Effector memory CD4-positive, alpha-beta T cell (primary cell): Measurements from ENCODE around the gene TENM4.

ENCODE experiments used
- DNase-seq, 3 donors: peaks; one replicate each; pipeline ENCODE4 v3.0.0-alpha.2; 2020
- H3K27ac ChIP-seq: 2 replicates; pipeline ENCODE4 v1.7.0; 2013; ENCODE audit warnings: mild to moderate bottlenecking, low read length, moderate library complexity; ENCODE audit not compliant: insufficient read depth, poor library complexity, severe bottlenecking
- H3K27me3 ChIP-seq: replicated peaks from 2 replicates; pipeline ENCODE4 v1.7.0; 2013; ENCODE audit warnings: mild to moderate bottlenecking, low read length; ENCODE audit not compliant: insufficient read depth, control insufficient read depth, poor library complexity, severe bottlenecking
- H3K36me3 ChIP-seq: 2 replicates; pipeline ENCODE4 v1.7.0; 2013; ENCODE audit warnings: mild to moderate bottlenecking, low read length, moderate library complexity; ENCODE audit not compliant: control insufficient read depth, insufficient read depth
- H3K4me1 ChIP-seq: 2 replicates; pipeline ENCODE4 v1.7.0; 2013; ENCODE audit warnings: low read length, mild to moderate bottlenecking; ENCODE audit not compliant: control insufficient read depth, insufficient read depth, poor library complexity, severe bottlenecking
- H3K4me3 ChIP-seq: 2 replicates; pipeline ENCODE4 v1.7.0; 2013; ENCODE audit warnings: low read length, low read depth, mild to moderate bottlenecking; ENCODE audit not compliant: insufficient read depth, poor library complexity, severe bottlenecking
- H3K9me3 ChIP-seq: 2 replicates; pipeline ENCODE4 v1.7.0; 2013; ENCODE audit warnings: mild to moderate bottlenecking, low read length, moderate library complexity; ENCODE audit not compliant: control insufficient read depth

Gene TENM4

GRCh38 chr11:79342686-79343085 is 98.1 kb downstream of the TENM4 start:
- H3K36me3 ChIP-seq: no peaks in the 10 kb centered on the region
- no peak for DNase-seq

GRCh38 chr11:79342236-79342635 is 98.6 kb downstream of the TENM4 start:
- Histone ChIP-seq H3K4me1 (no peaks in the 10 kb centered on the region), H3K27ac (no peak overlapping the region), H3K4me3 (no peak overlapping the region), H3K9me3 (no peaks in the 10 kb centered on the region), H3K27me3 (no peaks in the 10 kb centered on the region), H3K36me3 (no peaks in the 10 kb centered on the region)
- DNase-seq: no peak

More at GRCh38 chr11:79342686-79343085, 98.1 kb downstream of the TENM4 start:
- no peak overlapping the region for H3K4me3 ChIP-seq
- H3K27ac ChIP-seq: no peak overlapping the region
- H3K4me1 ChIP-seq: no peaks in the 10 kb centered on the region
- H3K27me3 ChIP-seq: no peaks in the 10 kb centered on the region
- no peaks in the 10 kb centered on the region for H3K9me3 ChIP-seq

GRCh38 chr11:79340535-79340934 is 100.3 kb downstream of the TENM4 start:
- Histone ChIP-seq H3K4me3 (no peak overlapping the region), H3K9me3 (no peaks in the 10 kb centered on the region)
- DNase-seq: no peak

GRCh38 chr11:79336797-79337517 is 103.9 kb downstream of the TENM4 start:
- DNase-seq: no peak
- H3K27me3 ChIP-seq: no peaks in the 10 kb centered on the region
- H3K27ac ChIP-seq: no peak overlapping the region
- no peak overlapping the region for H3K4me3 ChIP-seq
- H3K4me1 ChIP-seq: no peaks in the 10 kb centered on the region
- no peaks in the 10 kb centered on the region for H3K9me3 ChIP-seq
- H3K36me3 ChIP-seq: no peaks in the 10 kb centered on the region

More at GRCh38 chr11:79340535-79340934, 100.3 kb downstream of the TENM4 start:
- Histone ChIP-seq H3K27me3 (no peaks in the 10 kb centered on the region), H3K27ac (no peak overlapping the region), H3K36me3 (no peaks in the 10 kb centered on the region), H3K4me1 (no peaks in the 10 kb centered on the region)

- Histone ChIP-seq H3K9me3 (no peaks in the 10 kb centered on the region), H3K27me3 (no peaks in the 10 kb centered on the region), H3K36me3 (no peaks in the 10 kb centered on the region), H3K27ac (no peak overlapping the region), H3K4me1 (no peaks in the 10 kb centered on the region), H3K4me3 (no peak overlapping the region)
- DNase-seq: no peak
Measured at GRCh38 chr11:79335681-79336080, 105.1 kb downstream of the TENM4 start.

- Histone ChIP-seq H3K4me3 (no peak overlapping the region), H3K9me3 (no peaks in the 10 kb centered on the region), H3K4me1 (no peaks in the 10 kb centered on the region), H3K36me3 (no peaks in the 10 kb centered on the region), H3K27me3 (no peaks in the 10 kb centered on the region), H3K27ac (no peak overlapping the region)
- no peak for DNase-seq
Measured at GRCh38 chr11:79333355-79333754, 107.5 kb downstream of the TENM4 start.

GRCh38 chr11:79332017-79332416 is 108.8 kb downstream of the TENM4 start:
- DNase-seq: no peak
- Histone ChIP-seq H3K9me3 (no peaks in the 10 kb centered on the region), H3K27me3 (no peaks in the 10 kb centered on the region), H3K27ac (no peak overlapping the region), H3K36me3 (no peaks in the 10 kb centered on the region), H3K4me1 (no peaks in the 10 kb centered on the region), H3K4me3 (no peak overlapping the region)

GRCh38 chr11:79331203-79331901 is 109.5 kb downstream of the TENM4 start:
- Histone ChIP-seq H3K36me3 (no peaks in the 10 kb centered on the region), H3K4me1 (no peaks in the 10 kb centered on the region), H3K9me3 (no peaks in the 10 kb centered on the region), H3K27me3 (no peaks in the 10 kb centered on the region), H3K27ac (no peak overlapping the region), H3K4me3 (no peak overlapping the region)
- DNase-seq: no peak

- Histone ChIP-seq H3K27me3 (no peaks in the 10 kb centered on the region), H3K27ac (no peak overlapping the region), H3K4me1 (no peaks in the 10 kb centered on the region), H3K4me3 (no peak overlapping the region), H3K36me3 (no peaks in the 10 kb centered on the region), H3K9me3 (no peaks in the 10 kb centered on the region)
- DNase-seq: no peak
Measured at GRCh38 chr11:79330651-79331050, 110.2 kb downstream of the TENM4 start.

GRCh38 chr11:79329561-79329960 is 111.3 kb downstream of the TENM4 start:
- no peaks in the 10 kb centered on the region for H3K9me3 ChIP-seq
- H3K4me3 ChIP-seq: no peak overlapping the region
- no peaks in the 10 kb centered on the region for H3K27me3 ChIP-seq
- no peaks in the 10 kb centered on the region for H3K4me1 ChIP-seq
- no peaks in the 10 kb centered on the region for H3K36me3 ChIP-seq
- DNase-seq: no peak
- no peak overlapping the region for H3K27ac ChIP-seq
